ENCODE data around the gene EMC9. TPM values are rescaled to one million over a fixed set of nuclear protein-coding genes. Genes with fewer than 3 reads are reported as not detected.

The EMC9 gene
- polyA plus RNA-seq, 1 donor (not counting 4 experiments of a cell fraction or from before 2014, with no cell fraction given): 11.0 TPM

DNA sequence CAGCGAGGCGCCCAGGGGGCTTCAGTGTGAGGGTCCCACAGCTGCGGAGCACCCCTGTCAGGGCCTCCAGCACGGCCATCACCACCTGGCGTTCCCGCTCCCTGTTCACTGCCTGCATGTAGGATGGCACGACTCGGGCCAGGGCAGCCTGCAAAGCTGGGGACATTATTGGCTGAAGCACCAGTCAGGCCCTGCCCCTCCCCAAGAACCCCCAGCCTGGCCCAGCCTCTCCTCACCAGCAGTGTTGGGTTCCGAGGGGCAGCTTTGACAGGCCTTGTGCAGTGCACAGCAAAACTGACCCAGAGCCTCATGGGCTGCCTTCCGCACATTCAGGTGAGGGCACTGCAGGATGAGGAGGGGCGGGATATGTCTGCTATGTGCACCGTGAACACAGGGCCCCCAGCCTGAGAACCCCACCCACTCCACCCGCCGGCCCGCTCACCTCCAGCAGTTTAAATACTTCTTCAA lies 41.7 kb upstream of the EMC9 start:
- no peak for TF ChIP-seq EZH2 (IDR thresholded peaks at IDR 0.05; ENCODE audit: low read length)
- TF ChIP-seq, protein P1, sequence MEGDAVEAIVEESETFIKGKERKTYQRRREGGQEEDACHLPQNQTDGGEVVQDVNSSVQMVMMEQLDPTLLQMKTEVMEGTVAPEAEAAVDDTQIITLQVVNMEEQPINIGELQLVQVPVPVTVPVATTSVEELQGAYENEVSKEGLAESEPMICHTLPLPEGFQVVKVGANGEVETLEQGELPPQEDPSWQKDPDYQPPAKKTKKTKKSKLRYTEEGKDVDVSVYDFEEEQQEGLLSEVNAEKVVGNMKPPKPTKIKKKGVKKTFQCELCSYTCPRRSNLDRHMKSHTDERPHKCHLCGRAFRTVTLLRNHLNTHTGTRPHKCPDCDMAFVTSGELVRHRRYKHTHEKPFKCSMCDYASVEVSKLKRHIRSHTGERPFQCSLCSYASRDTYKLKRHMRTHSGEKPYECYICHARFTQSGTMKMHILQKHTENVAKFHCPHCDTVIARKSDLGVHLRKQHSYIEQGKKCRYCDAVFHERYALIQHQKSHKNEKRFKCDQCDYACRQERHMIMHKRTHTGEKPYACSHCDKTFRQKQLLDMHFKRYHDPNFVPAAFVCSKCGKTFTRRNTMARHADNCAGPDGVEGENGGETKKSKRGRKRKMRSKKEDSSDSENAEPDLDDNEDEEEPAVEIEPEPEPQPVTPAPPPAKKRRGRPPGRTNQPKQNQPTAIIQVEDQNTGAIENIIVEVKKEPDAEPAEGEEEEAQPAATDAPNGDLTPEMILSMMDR (optimal IDR thresholded peaks at IDR 0.05 in 1 of 3, IDR thresholded peaks at IDR 0.05 in 1 of 3, conservative IDR thresholded peaks at IDR 0.05 in 1 of 3; ENCODE audit: extremely low read depth in 1 of 3, insufficient read depth in 2 of 3, low read length in 3 of 3): no peak
- dilution Hi-C loops (cut with MboI; ENCODE audit: extremely low pct_ligation_motif_present, low sequenced_read_pairs): no loop called here
- H3K4me1 ChIP-seq (ENCODE audit: control insufficient read depth, extremely low read depth, insufficient read depth, low read length): peaks cover 9% of the 10 kb centered on the region
- H2AFZ ChIP-seq (ENCODE audit: control insufficient read depth, low read length): no peak overlapping the region
- H3K9ac ChIP-seq (ENCODE audit: control insufficient read depth, extremely low read depth, insufficient read depth, low read length): no peak overlapping the region
- no peak overlapping the region for H3K4me3 ChIP-seq (ENCODE audit: control insufficient read depth in 2 of 3, extremely low read depth in 1 of 3, insufficient read depth in 2 of 3, low read depth in 1 of 3, low read length in 3 of 3)
- peaks cover 12% of the 10 kb centered on the region for H3K79me2 ChIP-seq (ENCODE audit: control insufficient read depth, insufficient read depth, low read length)
- FAIRE-seq (no peak), DNase-seq (ENCODE audit: low read depth, low spot score) (no peak)
- H3K36me3 ChIP-seq (ENCODE audit: control insufficient read depth in 2 of 2, extremely low read depth in 1 of 2, insufficient read depth in 2 of 2, low read length in 2 of 2): peaks cover 55 to 61% of the 10 kb centered on the region in 2 experiments
- H3K4me2 ChIP-seq (ENCODE audit: control insufficient read depth, extremely low read depth, insufficient read depth, low read depth, low read length): no peak overlapping the region
- no peak overlapping the region for H3K27ac ChIP-seq (ENCODE audit: control insufficient read depth, insufficient read depth, low read length)
- H3K9me3 ChIP-seq (ENCODE audit: control insufficient read depth, low read depth, low read length): no peaks in the 10 kb centered on the region
- no peaks in the 10 kb centered on the region for H3K27me3 ChIP-seq (ENCODE audit: control insufficient read depth, extremely low read depth, insufficient read depth, low read length)
- H3K9me1 ChIP-seq (ENCODE audit: control insufficient read depth, extremely low read depth, insufficient read depth, low read length): no peaks in the 10 kb centered on the region
- H4K20me1 ChIP-seq (ENCODE audit: control insufficient read depth, extremely low read depth, insufficient read depth, low read length): peaks cover 12% of the 10 kb centered on the region

DNA sequence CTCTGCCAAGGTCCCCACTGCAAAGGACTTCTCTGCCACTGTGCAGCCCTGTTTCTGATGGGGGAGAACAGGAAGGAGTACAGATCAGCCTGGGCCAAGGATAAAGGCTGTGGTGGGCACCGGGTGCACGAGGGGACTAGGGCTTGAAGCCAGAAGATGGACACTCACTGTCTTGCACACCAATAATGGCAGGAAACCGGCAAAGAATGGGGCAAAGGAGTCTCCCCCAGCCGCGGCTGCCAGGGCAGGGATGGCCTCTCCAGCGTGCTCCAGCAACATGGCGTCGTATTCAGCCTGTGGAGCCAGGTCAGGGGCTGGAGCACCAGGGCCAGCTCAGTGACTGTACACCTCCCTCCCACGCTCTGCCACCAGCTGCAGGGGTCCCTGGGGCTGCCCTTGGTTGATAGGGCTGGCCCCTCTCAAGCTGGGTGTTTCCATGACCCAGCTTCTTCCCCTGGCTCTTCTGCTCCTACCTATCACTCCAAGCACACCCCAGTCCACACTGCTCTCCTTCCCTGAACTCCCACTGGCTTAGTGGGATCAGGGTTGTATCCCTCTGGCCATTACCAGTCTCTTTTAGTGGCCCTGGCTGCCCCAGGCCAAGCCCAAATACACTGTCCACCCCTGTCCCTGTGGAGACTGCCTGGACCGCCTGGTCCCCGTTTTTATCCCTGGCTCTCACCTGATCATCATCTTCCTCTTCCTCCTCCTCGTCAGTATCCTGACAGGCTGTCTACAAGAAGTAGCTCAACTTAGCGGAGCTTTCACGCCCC lies 40.9 kb upstream of the EMC9 start:
- H3K36me3 ChIP-seq (ENCODE audit: control insufficient read depth in 2 of 2, extremely low read depth in 1 of 2, insufficient read depth in 2 of 2, low read length in 2 of 2): peaks cover 55 to 68% of the 10 kb centered on the region in 2 experiments
- peaks cover 4% of the 10 kb centered on the region for H3K79me2 ChIP-seq (ENCODE audit: control insufficient read depth, insufficient read depth, low read length)
- H3K27me3 ChIP-seq (ENCODE audit: control insufficient read depth, extremely low read depth, insufficient read depth, low read length): no peaks in the 10 kb centered on the region
- peaks cover 2% of the 10 kb centered on the region for H3K4me1 ChIP-seq (ENCODE audit: control insufficient read depth, extremely low read depth, insufficient read depth, low read length)
- TF ChIP-seq EZH2 (IDR thresholded peaks at IDR 0.05; ENCODE audit: low read length): no peak
- TF ChIP-seq, protein P1 (optimal IDR thresholded peaks at IDR 0.05 in 1 of 3, IDR thresholded peaks at IDR 0.05 in 1 of 3, conservative IDR thresholded peaks at IDR 0.05 in 1 of 3; ENCODE audit: extremely low read depth in 1 of 3, insufficient read depth in 2 of 3, low read length in 3 of 3): no peak
- H3K4me3 ChIP-seq (ENCODE audit: control insufficient read depth in 2 of 3, extremely low read depth in 1 of 3, insufficient read depth in 2 of 3, low read depth in 1 of 3, low read length in 3 of 3): no peak overlapping the region
- H3K27ac ChIP-seq (ENCODE audit: control insufficient read depth, insufficient read depth, low read length): no peak overlapping the region
- H3K9me3 ChIP-seq (ENCODE audit: control insufficient read depth, low read depth, low read length): no peaks in the 10 kb centered on the region
- no peak overlapping the region for H3K4me2 ChIP-seq (ENCODE audit: control insufficient read depth, extremely low read depth, insufficient read depth, low read depth, low read length)
- dilution Hi-C loops (cut with MboI; ENCODE audit: extremely low pct_ligation_motif_present, low sequenced_read_pairs): no loop called here
- DNase-seq (ENCODE audit: low read depth, low spot score): no peak
- H3K9me1 ChIP-seq (ENCODE audit: control insufficient read depth, extremely low read depth, insufficient read depth, low read length): no peaks in the 10 kb centered on the region
- H3K9ac ChIP-seq (ENCODE audit: control insufficient read depth, extremely low read depth, insufficient read depth, low read length): no peak overlapping the region
- peaks cover 12% of the 10 kb centered on the region for H4K20me1 ChIP-seq (ENCODE audit: control insufficient read depth, extremely low read depth, insufficient read depth, low read length)
- no peak for FAIRE-seq
- H2AFZ ChIP-seq (ENCODE audit: control insufficient read depth, low read length): no peak overlapping the region
